NCI-H69 (cell line): ENCODE results near the gene BCL6B.

ENCODE experiments used
- DNase-seq: peaks from one replicate; lab custom pipeline; 2025; lab: John Stamatoyannopoulos, UW

Gene BCL6B

DNA sequence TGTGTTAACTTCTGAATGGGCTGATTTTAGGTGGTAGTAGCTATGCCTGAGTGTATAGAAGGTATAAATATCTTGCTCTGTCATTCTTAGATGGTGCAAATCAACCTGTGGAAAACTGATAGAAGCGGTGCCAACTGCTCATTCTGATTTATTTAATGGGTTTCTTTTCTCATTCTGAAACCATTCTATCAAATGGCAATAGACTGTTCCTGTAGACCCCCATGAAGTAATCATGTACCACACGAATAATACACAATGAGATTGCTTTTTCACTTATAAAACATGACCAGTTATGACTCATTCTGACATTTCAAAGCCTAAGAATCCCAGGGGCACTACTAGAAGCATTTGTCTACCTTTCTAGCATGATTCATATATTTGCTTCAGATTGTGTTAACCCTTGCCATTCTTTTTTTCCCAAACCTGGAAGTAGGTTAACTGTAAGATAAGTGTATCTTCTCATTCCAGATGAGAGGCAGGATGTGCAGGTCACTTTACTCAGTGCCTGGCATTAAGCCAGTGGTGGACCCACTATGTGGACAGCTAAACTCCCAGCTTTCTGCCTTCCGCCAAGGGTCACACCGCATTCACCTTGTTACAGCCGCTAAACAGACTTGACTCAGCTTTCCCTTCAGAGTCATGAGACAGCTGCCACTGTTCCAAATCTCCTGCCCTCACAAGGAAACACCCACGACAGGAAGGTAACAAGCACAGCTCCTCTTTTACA is 37.5 kb downstream of the BCL6B start:
- DNase-seq: no peak

DNA sequence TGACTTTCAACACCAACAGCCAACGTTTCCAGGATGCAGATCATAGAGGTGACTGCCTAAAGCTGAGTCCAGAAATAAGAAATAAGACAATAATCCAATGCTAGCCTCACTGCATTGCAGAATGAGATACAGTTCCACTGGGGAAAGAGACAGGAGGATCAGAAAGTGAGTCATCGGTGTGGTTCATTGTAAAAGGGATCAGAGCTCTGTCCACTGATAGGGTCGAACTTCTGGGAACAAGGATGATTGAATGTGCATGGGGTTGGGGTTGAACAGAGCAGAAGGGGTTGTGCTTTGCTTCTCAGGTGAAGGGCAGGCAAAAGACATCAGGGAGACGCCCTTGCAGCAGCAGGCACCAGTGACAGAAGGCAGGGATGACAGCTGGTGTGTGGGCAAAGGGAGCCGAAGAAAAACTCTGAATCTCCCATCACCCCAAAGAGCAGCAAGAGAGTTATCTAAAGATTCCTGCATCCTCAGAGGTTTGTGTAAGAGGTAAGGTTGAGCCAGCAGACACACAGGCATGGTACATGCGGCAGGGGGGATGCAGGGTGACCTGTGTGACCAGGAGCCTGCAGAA is 40.8 kb downstream of the BCL6B start:
- DNase-seq: no peak

DNA sequence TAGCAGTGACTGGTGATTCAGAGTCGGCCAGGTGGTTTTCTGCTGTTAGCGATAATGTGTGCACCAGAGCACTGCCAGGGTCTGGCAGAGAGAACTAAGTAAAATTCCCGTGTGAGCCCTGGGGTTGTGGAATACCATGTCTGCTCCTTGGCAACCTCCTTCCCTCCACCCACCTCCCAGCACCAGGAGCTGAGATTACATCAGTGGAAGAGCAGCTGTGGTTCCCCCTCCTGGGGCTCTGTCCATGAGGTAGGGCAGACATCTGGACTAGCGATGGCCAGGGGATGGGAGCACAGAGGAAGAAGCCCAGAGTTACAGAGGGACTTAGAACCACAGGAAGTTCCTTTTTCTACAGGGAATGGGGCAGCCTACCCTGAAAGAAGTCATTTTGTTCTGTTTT is 41.4 kb downstream of the BCL6B start:
- DNase-seq: no peak

DNA sequence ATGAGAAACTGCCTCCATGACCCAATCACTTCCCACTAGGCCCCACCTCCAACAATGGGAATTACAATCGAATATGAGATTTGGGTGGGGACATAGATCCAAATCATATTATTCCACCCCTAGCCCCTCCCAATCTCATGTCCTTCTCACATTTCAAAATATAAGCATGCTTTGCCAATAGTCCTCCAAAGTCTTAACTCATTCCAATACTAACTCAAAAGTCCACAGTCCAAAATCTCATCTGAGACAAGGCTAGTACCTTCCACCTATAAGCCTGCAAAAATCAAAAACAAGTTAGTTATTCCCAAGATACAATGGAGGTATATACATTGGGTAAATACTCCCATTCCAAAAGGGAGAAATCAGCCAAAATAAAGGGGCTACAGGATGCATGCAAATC is 44.3 kb downstream of the BCL6B start:
- no peak for DNase-seq

DNA sequence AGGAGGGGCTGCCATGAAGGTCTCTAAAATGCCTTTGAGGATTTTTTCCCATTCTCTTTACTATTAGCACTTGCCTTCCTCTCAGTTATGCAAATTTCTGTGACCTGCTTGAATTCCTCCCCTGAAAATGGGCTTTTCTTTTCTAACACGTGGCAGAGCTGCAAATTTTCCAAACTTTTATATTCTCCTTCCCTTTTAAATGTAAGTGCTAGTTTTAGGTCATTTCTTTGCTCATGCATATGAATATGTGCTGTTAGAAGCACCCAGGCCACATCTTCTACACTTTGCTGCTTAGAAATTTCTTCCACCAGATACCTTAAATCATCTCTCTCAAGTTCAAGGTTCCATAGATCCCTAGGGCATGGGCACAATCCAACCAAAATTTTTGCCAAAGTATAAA is 45.4 kb downstream of the BCL6B start:
- DNase-seq: no peak

DNA sequence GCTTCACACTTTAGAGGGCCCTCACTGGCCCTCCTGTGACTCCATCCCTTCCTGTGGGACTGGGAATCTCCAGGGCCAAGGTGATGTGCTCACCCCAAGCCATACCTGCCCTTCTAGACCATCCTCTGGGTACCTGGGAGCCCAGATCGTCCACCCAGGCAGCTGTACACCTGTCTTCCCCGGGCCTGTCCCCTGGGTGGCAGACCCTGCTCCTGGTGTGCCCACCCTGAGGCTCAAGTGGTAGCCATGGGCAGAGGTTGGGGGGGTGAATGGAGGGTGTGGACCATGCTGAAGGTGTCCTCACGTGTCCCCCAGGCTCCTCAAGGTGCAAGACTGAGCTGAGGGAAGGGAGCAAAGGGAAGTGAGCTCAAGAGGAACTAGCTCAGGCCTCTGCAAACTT is 47.9 kb downstream of the BCL6B start:
- no peak for DNase-seq

DNA sequence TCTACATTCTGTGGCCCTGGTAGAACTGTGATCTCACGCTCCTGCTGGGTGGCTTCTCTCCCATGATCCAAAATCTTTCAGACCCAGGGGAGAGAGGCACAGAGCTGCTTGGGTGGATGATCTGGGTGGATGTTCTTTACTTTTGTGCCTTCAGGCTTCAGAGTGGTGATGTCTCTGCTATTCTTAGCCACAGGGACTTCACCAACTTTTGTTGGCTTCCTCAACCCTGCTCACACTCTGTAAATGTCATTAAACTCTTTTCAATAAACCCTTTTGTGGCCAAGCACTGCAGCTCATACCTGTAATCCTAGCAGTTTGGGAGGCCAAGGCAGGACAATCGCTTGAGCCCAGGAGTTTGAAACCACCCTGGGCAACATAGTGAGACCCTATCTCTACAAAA is 49.6 kb downstream of the BCL6B start:
- DNase-seq: no peak

DNA sequence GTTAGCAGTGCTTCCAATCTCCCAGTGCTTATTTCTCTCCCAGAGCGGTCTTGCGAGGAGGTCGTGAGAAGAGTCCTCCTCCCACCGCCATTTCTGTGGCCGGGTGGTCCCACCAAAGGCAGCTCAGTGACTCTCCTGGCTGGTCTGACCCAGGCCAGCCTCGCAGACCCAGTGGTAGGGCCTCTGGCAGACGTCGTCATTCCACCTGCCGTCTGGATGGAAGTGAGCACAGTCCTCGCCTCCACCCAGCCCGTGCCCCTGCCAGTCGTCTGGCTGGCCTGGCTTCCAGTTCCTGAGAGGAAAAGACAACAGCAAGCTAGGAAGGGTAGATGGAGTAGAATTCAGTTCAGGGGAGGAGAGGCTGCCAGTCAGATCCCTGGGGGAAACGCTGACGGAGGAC is 52.1 kb downstream of the BCL6B start:
- DNase-seq: no peak

DNA sequence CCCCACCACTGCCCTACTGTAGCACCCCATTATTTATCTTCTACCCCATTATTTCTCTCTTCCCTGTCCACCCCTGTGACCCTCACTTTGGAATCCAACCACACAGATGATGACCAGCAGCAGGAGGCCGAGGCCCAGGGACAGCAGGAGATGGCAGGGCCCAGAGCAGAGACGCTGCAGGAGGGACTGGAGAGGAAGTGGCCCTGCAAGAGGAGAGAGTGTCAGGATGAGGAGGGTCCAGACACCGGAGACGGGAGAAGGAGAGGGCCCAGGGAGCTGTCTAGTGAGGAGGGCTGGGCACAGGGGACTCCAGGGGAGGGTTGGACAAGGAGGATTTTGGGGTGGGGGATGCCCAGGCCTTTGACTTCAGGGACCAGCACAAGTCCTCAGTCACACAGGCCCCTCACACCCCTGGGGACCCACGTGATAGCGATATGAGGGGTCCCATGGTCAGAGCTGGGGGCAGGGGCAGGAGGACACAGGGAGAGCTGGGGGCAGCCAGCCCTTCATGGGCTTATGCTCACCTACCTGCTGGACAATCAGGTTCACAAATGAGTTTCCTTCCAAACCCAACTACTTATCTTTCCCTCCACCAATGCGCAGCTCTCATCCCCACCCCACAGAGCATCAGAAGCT is 55.2 kb downstream of the BCL6B start:
- no peak for DNase-seq

DNA sequence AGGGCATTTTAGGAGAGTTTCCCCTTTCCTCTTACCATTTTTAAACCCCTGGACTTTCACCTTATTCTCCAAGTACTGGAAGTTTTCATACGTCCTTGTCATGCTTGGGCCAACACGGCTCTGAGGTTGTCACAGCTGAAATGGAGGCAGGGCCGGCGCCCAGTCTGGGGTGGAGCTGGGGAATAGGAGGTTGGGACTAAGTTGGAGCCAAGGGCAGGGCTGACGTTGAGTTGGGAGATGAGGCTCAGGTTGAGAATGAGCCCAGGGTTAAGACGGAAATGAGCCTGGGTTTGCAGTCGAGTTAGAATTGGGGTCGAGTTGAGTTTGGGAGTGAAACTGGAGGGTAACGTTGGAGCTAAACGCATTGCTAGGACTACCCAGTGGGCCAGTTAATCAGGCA is 55.9 kb downstream of the BCL6B start:
- DNase-seq: no peak
